Fibroblast of skin of right quadriceps (primary cell): ENCODE measurements around the gene PIP5K1A.

Experiments
- DNase-seq: peaks from one replicate; pipeline ENCODE4 v3.0.0-alpha.2; 2013

PIP5K1A gene

DNA sequence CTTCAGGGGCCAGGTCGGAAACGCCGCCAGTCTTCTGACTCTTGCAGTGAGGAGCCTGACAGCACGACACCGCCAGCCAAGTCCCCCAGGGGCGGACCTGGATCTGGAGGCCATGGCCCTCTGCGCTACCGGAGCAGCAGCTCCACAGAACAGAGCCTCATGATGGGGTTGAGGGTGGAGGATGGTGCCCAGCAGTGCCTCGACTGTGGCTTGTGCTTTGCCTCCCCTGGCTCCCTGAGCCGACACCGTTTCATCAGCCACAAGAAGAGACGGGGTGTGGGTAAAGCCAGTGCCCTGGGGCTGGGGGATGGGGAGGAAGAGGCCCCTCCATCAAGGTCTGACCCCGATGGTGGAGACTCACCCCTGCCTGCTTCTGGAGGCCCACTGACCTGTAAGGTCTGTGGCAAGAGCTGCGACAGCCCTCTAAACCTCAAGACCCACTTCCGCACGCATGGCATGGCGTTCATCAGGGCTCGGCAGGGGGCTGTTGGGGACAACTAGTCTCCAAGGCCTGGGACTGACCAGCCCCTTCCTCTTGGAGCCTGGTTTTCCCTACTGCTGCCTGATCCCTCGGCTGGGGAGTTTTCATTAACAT, 92.5 kb downstream of the PIP5K1A start:
- DNase-seq, result no peak

DNA sequence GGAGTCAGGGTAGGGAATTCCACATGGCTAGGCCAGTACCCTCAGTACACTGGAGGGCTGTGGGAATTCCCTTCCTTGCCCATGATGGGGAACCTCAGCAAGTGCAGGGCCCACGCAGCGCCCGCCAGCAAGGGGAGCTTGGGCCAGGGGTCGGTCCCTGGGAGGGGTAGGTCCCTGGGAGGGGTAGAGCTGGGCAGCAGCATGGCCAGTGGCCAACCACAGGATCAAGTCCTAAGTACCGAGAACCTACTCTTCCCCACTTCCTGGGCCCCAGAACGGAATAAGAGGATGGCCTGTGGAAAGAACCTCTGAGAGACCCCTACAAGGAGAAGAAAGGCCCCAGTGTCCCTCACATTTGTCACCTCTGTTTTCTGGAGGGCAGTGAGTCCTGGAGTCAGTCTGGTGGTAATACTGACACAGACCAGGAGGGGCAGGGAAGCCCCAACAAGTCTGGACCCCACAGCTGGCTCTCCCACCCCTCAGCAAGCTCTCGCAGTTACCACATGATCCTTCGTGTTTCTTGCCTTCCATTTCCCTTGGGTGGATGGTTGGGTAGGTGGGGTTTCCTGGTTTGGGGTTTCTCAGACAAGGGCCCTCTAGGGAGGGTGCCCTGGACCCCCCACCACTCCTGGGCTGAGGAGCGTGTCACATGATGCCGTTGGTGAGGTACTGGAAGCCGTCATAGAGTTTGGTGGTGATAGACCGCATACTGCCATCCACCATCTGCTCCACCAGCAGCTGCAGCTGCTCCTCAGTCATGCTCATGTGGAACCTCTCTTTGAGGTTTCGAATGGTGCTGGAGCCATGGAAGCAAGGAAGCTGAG, 94.1 kb downstream of the PIP5K1A start:
- DNase-seq, result no peak

DNA sequence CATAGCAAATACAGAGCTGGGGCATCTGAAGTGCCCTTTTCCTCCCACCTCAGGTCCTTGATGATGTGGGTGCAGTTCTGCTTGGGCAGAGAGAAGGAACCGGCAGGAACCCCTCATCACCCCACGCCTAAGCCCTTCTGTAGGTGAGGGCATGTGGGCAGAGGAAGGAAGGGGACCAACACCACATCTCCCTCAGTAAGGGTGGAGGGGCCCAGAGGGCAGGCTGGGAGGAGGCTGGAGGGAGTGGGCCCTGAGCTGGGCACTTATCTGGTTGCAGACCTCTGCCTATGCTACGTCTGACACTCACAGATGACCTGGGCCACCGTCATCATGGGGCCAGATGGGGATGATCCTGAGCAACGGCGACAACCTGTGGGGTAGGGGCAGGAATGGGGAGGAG, 94.7 kb downstream of the PIP5K1A start:
- DNase-seq, result no peak

DNA sequence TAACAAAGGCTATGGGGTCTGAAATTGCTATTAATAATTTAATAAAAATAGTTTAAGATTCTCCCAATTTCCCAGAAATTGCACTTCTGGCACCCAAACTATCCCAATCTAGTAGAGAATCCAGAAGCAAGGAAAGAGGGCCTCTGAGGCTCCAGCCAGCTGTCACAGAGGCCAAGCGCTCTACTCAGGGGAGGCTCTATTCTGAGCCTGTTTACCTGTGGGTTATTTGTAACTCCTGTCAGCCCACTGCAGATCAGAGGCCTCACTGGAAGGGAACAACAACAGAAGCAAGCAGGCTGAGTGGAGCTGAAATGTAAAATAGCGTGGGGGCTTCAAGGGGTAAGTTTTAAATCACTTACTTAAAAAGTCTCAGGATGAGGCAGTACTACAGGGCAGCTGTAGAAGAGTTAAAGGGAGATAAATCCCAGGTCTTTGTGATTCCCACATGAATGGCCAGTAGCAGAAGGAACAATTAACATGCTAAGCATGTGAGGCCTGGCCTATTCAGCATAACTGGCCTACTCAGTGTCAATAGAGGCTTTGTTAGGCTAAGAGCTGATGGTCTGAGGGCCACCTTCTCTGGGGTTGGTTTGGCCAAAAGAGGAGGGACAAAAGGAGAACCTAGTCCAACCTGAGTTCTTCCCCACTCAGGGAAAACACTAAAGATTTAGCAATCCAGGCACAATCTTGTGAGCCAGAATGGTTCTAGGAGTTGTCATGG, 96.5 kb downstream of the PIP5K1A start:
- no peak for DNase-seq
